HG03064 (cell line): ENCODE data around the gene FRMPD4.

ENCODE experiments used
- ATAC-seq: cut with Tn5 transposase; IDR thresholded peaks from one replicate; pipeline ENCODE4 v1.9.1; 2021; ENCODE audit warnings: low read depth; ENCODE audit not compliant: unreplicated experiment

Gene FRMPD4

DNA sequence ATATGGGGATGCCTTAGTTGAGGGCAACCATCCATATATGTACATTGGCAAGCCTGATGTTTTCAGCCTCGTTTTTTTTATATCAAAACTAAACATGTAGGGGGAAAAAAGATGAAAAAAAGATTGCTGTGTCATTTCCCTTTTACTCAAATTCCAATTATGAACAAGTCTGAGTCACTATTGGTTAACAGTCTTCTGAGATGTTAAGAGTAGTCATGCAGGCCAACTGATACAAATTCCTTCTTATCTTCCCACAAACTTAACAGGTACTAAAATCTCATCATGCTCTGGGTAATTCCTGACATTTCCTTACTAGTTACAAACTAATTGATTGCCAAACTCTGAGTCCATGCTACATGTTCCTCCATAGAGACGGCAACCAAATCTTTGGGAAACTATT is 222.1 kb downstream of the FRMPD4 start:
- no peak for ATAC-seq

DNA sequence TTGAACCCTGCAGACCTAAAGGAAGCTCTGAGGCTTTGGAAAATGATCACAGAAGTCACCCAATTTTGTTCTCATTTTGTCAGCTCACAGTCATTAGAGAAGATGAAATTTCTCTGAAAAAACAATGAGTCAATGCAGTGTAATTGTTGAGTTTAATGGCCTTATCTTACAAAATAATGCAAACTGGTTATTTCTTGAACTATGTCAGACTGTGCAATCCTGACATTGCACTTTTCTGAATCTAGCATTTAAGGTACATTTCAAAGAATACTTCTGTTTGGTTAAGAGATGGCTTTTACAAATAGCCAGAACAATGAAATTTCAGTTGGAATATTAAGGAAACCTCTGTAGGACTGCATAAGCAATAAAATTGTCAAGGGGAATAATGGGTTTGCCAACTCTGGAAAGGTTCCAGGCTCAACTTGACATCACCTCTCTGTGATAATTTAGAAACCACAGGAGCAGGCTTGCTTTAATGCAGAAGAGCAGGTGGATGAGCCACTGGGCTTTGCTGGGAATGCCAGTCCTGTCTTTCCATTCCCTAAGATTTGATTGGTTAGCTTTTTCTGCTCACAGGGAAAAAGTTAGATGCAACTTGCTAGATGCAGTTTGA is 222.8 kb downstream of the FRMPD4 start:
- ATAC-seq, result no peak

GRCh38 chrX:12363216-12363615 is 224.9 kb downstream of the FRMPD4 start:
- no peak for ATAC-seq

GRCh38 chrX:12366440-12366839 is 228.2 kb downstream of the FRMPD4 start:
- no peak for ATAC-seq

DNA sequence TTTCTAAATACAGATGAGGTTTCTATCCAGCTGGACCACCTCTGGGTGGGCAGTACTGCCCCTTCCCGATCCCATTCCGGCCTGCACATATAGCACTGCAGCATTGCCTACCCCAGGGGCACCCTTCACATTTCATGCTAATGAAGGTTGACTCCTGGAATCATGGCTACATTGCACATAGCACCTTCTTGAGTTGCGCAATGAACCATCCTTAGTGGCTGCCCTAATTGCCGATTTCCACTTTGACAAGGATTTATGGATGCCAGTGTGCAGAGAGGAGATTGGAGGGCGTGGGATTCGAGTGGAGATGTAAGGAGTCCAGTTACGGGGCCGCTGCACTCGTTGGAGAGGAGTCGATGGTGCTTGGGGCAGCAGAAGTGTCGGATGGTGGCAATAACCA is 229.0 kb downstream of the FRMPD4 start:
- no peak for ATAC-seq

GRCh38 chrX:12370497-12370986 is 232.3 kb downstream of the FRMPD4 start:
- no peak for ATAC-seq

DNA sequence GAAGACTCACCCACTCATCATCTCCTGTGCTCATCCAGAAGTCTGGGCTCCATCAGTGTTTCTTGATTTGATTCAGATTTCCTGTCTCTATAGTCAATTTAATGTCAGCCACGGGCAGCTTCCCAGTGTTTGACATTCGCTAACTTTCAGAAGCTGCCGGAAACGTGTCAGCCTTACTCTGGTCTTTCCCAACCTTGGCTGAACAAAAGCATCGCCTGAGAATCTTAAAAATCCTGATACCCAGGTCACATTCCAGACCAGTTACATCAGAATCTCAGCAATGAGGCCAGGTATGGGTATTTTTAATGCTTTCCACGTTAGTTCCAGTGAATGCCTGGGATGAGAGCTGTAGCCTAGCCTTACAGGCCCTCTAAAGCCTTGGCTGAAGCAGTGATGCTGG is 233.8 kb downstream of the FRMPD4 start:
- no peak for ATAC-seq

DNA sequence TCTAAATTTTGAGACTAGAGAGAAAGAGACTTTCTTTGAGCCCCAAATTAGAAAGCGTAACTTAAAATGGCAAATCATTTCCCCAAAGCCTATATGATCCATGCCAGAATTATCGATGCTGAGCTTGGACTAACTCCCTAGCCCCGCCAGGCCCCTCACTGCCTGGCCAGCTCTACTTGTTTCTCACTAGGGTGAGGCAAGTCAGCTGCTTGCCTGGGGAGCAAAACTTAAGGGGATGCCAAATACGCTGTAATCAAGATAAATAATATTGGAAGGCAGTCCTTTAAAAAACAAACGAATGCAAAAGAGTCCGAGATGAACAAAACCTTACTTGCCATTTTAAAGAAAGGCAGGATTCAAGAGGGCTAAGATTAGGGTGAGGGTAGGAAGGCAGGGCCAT is 236.0 kb downstream of the FRMPD4 start:
- no peak for ATAC-seq

- no peak for ATAC-seq
Measured at GRCh38 chrX:12378253-12378652, 240.0 kb downstream of the FRMPD4 start.

DNA sequence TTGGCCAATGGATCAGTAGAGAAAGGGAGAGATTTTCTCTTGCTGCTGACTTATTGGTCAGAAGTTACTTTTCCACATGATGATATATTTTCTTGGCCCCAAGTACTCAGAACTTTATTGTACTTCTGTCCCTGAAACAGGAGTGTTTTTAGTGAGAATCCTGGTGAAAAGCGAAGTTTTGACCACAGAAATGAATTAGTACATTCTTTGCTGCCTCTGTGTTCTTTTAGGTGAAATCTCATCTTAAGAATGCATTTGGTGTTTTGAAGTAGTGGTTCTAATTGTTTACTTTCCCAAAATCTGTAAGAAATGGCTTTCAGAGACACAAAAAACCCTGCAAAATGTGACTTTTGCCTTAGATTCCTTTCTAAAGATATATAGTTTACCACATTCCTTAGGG is 240.4 kb downstream of the FRMPD4 start:
- ATAC-seq, result no peak

DNA sequence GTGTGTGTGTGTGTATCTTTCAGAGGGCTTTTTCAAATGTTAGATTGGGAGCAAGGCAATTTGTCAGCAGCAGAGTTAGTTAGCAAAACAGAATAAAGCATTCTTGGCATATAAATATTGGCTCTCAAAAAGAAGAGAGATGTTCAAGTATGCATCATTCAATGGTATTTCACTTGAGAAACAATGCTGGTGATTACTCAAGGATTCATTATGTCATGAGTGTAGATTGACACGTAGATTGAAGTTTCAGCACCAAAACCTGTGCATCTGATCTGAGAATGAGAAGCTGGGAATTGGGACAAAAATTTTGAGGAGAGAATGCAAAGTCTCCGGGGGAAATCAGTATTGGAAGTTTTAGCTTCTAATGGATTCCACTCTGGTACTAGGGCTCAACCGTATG is 241.4 kb downstream of the FRMPD4 start:
- ATAC-seq, result no peak

DNA sequence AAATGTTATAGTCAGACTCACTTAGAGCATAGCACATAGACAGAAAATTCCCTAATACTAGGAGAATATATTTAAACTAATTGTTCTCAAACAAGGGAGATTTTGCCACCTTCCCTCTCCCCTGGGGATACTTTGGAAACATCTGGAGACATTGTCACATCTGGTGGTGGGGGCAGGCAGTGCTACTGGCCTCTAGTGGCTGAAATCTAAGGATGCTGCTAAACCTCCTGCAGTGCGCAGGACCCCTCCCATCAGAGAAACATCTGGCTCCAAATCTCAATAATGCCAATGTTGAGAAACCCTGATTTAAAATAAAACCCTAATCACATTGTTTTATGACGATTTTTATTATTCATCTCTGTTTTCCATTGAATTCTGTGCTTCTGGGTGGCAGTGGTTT is 244.9 kb downstream of the FRMPD4 start:
- ATAC-seq, result no peak

- ATAC-seq, result no peak
Measured at GRCh38 chrX:12390301-12390700, 252.0 kb downstream of the FRMPD4 start.

GRCh38 chrX:12396584-12396983 is 258.3 kb downstream of the FRMPD4 start:
- no peak for ATAC-seq

DNA sequence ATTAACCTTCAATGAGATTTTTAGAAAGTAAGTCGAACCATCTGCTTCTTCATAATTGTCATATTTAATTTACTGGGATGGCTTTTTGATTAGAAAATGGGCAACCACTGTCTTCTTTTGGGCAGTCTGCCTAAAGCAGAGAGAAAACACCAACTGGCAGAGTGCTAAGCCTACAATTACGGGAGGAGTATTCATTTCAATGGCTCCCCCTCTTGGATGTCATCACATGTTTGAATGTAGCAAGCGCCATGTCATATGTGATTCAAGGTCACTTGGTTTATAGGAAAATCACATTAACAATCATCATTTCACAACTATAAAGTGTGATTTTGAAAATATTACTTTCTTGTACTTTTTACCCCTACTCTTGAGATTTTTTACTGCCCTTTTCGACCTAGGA is 261.9 kb downstream of the FRMPD4 start:
- no peak for ATAC-seq

GRCh38 chrX:12401252-12401651 is 263.0 kb downstream of the FRMPD4 start:
- no peak for ATAC-seq

DNA sequence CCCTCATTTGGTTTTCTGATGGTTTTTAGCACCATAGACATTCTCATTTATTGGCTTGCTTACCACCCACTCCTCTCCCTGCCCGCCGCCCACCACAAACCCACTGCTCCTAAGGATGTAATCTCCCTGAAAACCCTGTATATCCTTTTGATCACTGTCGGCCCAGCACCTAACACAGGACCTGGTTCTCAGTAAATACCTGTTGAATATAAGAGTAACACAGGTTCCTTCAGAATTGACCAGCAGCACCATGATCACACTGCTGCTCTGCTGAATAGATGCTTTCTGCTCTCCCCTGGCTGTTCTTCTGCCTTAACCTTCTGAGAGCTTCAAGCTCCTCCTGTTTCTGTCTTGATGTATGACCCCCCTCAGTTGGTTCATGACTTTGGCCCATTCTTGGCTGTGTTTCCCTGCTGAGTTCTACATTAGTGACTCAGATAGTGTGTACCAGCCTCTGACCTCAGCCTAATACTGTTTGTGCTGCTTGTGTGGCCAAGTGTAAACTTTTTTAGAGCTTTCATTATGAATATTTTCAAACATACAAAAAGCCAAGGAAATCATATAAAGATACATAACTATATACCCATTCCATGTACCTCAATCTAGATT is 265.3 kb downstream of the FRMPD4 start:
- ATAC-seq, result no peak

DNA sequence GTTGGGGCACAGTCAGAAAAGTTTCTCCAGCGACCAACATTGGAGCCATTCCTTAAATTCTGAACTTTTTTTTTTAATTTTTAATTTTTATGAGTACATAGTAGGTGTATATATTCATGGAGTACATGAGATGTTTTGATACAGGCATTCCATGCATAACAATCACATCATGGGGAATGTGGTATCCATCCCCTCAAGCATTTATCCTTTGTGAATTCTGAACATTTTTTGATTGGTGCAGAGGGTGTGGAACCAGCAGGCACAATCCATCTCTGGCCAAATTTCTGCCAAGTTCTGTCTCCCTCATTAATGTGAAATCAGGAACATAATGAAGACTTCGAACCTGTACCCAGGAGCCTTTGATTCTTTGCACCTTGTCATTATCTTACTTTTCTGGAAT is 267.0 kb downstream of the FRMPD4 start:
- no peak for ATAC-seq

DNA sequence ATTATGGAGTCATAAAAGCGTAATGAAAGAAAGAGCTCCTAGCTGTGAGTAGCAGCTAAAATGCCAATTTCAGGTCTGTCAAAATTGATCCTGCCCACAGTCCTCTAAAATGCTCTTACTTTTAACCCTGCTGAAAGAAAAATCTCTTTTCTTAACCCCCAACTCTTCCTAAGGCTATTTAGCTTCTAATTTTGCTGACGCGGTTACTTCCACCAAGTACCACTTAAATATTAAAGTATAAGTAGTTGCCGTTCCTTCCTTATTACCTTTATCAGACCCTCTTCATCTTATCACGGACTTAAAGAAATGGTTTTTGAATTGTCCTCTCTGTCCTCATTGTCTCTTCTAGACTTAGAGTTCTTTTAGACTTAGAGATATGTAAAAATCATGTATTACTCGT is 272.2 kb downstream of the FRMPD4 start:
- ATAC-seq, result no peak

DNA sequence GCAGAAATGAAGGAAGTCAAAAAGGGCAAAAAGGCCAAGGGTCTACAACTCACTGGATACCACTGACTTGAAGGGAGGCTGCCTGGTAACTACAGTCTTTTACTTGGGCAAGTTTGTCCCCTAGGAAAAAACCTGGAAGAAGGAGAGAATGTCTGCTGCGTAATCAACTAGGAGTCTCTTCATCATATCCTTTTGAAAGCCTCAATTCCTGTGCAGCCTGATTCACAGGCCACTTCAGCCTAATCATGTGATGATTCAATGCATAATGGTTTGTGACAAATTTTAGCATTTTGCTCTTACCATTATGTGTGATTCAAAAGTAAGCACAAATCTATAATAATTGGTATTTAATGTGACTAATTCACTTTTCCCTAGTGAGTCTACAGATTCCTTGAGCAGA is 273.6 kb downstream of the FRMPD4 start:
- ATAC-seq, result no peak

DNA sequence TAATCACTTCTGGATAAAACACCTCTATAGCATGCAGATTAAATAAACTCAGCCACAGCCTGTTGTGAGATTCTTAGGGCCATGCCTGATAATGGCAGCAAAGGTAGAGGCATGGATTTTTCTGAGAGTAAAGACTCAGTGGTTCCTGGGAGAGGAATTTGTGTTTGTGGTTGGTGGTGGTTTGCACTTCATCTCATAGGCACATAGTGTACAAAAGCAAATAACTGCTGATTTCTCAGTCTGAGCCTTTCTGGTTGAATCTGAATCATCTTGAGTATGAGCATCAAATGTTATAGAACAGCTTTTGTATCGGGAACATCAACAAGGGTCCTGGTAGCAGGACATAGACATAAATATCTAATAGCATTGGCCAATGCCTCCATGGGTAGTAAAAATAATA is 274.3 kb downstream of the FRMPD4 start:
- ATAC-seq, result no peak

- ATAC-seq, result no peak
Measured at GRCh38 chrX:12419591-12419990, 281.3 kb downstream of the FRMPD4 start.

DNA sequence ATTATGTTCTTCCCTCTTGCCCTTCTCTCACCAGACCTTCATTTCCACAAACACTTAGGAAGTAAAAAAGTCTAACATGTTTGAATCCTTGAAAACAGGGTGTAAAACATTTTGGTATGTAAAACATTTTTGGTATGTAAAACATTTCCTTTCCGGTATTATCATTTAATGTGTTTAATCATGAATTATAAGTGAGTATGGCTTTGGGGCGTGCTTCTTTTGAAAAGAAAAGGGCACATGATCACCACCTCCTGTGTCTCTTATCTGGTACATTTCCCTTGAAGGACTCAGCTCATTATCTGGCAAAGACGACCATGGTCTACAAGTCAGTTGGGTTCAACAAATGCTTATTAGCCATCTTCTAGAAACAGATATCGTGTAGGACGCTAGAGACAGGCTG is 283.6 kb downstream of the FRMPD4 start:
- no peak for ATAC-seq
